NOMO-1 (cell line): Measurements from ENCODE around the gene GPR153.

Experiments used
- DNase-seq, 2 experiments: peaks; one replicate each; lab custom pipeline; 2025; ENCODE audit not compliant: unreplicated experiment in 2 of 2; lab: John Stamatoyannopoulos, UW

GPR153 gene

DNA sequence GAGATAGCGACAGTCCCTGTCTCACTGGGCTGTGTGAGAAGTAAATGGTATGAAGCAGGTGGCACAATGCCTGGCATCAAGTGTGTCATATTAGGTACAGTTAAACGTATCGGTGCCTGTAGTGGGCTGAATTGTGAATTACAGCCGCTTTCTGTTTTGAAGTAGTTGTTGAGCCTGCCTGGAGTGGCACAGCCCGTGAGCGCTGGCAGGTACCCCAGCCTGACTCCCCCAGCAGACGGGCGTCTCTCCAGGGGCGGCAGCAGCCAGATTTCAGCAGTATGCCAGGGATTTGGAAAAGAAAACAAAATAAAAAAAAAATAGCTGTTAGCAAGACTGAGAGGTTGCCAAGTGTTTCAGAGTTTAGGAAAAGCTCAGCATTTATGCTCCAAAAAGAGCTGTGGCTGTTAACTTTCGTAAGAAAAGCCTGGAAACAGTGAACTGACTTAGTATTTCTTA is 26.6 kb upstream of the GPR153 start:
- no peak for DNase-seq

DNA sequence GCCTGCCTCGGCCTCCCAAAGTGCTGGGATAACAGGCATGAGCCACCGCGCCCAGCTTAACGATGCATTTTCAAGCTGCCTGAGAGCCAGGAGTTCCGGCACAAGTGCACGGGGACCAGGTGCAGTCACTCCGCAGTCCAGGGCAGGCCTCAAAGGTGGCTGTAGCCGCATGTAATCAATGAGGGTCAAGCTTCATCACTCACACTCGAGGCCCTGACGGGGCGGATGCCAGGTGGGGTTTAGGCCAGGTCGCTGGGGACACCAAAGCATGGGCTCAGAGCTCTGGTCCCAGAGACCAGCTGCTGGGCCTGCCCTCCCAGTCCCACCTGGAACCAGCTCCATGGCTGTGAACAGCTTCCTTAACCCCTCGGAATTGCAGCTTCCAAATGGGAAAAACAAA is 26.1 kb upstream of the GPR153 start:
- DNase-seq: no peak

DNA sequence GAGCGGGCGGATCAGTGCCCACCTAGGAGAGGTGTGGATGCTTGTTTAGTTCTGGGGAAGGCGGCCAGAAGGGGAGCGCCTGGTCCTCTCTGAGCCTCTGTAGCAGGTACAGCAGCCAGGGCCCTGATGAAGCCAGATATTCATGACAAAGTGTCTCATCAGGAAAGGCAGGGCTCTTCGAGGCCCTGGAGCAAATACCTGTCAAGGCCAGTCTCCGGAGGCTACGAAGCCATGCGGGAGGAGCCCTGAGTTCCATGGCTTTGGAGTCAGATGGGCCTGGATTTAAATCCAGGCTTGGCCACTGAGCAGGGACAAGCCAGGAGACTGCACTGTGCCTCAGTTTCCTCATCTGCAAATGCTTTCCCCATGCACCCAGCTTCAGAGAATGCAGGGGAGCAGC is 25.4 kb upstream of the GPR153 start:
- no peak for DNase-seq

DNA sequence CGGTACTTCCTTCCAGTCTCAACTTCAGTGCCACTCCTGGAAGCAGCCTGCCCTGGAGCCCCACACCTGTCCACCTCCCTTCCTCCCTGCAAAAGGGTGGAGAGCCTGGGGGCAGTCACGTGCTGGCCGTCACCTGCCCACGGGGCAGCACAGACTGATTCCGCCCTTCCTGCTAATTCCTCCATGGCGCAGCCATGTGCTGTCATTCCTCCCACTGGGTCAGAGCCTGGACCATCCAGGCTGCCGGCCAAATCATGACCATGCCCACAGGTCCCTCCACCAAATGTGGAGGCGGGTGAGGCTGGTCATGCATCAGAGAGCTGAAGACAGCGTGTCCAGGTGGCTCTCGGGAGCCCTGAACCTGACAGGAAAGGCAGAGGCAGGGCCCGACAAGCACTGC is 24.4 kb upstream of the GPR153 start:
- no peak for DNase-seq

DNA sequence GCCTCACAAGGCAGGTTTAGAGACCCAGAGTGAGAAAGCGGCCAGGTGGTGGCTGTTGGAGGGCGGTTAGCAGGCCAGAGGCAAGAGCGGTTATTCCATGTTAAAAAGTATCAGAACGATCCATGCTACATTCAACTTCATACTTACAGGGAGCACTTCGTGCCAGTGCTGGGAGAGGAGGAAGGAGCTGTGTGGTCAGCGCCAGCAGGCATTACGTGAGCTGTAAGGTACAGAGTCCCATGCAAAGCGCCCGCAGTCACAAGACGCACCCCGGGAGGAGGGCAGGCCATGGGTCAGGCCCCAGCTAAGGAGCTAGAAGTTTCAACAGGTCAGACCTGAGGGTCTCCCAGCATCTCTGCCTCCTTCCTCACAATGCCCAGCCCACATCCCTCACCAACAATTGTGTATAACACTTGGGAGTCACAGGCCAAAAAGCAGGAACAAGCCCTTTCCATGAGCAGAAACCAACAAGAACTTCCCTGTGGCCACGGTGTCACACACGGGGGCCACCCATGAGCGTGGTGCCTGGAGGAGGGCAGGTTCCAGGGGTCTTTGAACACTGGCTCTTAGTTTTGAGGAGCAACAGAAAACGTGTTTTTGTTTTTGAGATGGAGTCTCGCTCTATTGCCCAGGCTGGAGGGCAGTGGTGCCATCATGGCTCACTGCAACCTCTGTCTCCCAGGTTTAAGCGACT is 21.8 kb upstream of the GPR153 start:
- DNase-seq: no peak

DNA sequence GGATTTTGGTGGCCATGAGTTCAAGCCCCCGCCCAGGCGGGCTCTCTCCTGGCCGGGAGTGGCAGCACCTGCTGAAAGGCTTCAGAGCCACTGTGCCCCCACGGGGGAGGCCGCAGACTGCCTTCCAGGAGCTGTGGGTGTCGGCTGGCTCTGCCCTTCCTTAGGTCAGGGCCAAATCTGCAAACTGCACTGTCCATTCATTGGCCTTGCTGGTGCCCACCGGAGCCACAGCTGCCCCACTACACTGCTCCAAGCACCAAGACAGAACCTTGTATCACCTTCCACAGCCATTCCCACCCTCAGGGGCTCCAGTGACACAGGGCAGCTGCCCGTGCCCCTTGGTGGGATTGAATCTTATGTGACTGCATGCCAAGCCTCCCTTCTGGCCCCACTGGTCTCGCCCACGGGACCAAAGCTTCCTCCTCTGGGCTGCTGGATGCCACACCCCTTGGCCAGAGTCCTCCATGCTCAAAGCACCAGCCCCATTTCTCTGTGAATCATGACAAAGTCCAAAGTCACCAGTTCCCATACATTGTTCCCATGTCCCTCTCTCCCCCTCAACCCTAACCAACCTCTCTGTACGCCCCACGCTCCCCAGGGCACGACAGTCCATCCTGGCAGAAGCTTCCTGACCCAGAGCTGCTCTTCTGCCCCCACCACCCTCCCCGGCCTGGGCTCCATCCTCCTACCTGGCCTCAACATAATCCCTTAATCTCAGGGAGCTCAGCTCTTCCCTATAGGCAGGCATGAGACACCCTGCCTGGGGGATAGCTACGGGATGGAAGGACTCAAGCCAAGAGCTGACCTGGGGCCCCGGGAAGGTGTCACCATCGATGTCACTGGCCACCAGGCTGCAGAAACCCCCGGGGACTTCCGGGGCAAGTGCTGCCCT is 20.9 kb upstream of the GPR153 start:
- no peak for DNase-seq

DNA sequence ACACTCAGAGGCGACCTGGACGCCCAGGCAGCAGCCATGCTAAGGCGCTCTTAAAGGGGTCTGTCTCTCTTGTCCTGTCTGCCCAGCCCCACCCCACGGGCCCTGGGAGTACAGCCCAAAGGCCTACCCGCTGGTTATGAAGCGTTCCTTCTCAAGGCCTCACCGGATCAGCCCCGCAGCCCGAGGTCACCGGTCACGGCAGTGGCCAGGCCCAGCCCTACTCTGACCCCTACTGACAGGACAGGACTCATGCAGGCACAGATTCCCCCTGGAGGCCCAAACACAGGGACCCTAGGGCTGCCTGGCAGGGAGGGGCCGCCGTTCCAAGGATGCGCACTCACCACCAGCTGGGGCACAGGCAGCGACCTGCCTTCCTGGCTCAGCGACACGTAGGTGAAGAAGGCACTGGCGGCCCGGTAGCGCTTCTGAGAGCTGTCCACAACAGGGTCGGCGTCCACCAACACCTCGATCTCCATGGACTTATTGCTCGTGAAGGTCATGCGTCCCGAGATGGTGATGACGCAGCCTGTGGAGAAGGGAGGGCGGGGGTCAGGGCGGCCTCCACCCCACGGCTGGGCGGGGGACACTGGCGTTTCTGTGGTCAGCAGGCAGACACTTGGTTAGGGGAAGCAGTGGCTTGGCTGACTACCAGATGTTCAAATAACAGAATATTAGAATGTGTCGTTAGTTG is 20.0 kb upstream of the GPR153 start:
- no peak for DNase-seq

DNA sequence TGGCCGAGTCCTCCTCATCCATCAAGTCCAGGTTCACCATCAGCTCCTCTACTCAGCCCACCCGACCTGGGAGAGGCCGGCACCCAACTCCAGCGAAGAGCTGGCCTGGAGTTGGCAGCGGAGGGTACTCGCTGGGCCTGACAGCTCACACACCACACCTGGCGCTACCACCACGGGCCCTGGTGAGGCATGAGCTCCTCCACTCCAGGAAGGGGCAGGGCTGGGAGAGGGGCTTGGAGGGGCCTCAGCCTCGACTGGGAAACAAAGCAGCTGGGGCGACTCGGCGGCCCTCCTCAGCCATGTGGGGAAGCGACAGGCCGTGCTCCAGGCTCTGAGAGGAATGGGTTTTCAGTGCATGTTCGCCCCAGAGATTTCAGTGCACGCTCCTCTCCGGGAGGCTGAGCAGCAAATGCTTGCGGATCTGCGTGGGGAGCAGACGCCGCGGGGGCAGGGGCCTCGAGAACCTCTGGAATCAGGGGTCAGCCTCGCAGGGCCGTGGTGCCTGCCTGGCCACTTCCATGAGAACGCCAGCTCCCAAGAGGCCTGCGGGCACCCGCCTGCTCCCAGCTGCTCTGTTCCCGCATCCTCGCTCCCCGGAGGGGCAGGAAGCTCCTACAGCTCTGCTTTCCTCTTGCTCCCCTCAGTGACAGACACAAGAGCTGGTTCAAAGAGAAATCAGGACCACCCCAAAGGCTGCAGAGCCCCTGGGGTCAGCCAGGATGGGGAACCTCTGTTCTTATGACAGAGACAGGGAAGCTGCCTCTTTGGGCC is 18.9 kb upstream of the GPR153 start:
- no peak for DNase-seq

DNA sequence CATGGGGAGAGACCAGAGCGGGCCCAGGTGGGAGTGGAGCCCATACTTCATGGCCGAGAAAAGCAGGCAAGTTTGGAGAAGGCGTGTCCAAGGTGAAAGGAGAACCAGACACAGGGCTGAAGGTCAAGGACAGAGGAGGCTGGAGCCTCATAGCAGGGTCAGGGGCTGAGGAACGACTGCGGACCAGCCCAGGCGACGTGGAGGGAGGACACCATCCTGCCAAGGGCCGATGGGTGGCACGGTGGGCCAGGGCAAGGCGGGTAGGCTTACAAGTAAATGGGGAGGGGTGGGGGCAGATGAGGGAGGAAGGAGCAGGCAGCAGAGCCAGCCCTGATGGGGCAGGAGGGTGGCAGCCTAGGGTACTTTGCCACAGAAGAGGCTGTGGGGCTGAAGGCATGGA is 18.2 kb upstream of the GPR153 start:
- DNase-seq: no peak

DNA sequence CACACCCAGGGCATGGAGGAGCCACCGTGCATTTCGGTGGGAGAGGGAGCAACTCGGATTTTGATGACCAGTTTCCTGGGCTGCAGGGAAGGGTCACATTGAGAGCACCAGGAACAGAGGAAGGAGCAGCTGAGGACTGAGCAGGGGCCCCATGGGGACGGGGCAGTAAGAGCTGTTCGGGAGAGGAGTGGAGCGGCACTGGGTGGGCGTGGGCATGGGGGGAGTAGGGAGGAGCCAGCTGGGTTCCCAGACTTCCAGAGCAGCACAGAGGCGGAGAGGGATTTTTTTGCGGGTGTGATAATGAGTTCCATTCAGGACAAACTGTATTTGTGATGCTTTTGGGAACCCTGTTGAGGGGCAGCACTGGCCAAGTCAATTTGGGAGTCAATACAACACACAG is 17.4 kb upstream of the GPR153 start:
- DNase-seq: no peak

DNA sequence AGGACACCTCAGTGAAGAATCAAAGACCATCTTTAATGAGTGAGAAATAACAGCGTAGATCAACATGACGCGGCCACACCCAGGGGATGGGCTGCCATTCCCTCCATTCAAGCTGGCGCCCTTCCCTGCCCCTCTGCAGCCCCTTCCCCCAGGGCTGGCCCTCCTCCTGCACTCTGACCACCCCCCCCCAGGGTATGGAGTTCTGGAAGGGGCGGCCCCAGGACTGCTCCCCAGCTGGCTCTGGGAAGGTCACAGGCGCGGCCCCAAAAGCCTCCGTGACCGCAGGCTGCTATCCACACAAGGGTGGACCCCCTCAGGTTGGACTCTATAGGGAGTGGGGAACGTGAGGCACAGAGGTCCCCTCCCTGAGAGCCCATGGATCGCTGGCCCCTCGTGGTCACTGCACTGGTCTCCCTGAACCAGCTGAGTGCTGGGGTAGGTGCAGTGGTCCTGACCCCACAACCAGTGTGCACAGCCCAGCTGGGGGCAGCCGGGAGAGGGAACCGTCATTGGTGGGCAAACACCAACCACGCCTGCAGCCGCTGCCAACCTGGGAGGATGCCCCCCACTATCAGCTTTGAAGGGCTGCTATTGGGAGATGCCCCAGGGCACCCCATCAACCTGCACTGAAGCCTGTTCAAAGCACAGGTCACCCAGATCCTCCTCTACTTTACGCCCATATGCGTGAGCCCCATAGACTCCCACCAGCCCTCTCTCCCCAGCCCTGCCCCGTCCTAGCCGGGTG is 16.1 kb upstream of the GPR153 start:
- no peak for DNase-seq

DNA sequence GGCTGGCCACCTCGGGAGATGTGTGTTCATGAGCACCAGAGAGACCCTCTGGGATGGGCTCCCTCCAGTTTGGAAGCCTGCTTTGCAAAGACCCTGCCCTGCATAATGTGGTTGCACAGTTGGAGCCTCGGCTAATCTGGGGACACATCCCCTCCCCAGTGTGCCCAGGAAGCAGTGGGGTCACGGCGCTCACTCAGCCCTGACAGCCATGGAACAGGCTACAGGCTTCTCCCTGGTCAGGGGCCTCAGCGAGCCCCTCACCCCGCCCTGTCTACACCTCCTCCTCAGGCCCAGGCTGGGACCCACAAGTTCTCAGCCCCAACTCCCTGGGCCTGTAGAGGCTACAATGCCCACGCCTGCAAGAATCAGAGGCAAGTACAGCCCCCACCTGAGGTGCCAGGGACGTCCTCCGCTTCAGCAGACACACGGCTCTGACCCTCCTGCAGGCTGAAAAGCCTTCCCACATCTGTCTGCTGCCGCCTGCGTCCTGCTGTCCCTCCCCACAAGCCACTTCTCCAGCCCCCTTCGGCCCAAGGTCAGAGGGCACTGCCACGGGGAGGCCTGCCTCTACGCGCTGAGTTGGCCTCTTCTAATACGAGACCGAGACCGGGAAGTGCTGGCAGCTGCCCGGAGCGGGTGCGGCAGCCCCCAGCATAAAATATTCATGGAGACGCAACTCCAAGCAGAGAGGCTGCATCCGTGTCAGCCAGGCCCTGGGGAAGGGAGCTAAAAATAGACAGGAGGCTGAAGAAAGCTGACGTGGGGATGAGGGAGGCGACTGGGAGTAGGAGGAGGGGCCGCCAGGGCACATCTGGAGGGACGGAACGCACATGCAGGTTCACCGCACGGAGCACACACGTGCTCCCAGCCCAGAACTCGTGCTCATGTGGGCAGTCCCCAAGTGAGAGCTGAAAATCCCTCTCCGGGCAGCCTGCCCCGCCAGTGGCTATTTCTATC is 15.2 kb upstream of the GPR153 start:
- no peak for DNase-seq

DNA sequence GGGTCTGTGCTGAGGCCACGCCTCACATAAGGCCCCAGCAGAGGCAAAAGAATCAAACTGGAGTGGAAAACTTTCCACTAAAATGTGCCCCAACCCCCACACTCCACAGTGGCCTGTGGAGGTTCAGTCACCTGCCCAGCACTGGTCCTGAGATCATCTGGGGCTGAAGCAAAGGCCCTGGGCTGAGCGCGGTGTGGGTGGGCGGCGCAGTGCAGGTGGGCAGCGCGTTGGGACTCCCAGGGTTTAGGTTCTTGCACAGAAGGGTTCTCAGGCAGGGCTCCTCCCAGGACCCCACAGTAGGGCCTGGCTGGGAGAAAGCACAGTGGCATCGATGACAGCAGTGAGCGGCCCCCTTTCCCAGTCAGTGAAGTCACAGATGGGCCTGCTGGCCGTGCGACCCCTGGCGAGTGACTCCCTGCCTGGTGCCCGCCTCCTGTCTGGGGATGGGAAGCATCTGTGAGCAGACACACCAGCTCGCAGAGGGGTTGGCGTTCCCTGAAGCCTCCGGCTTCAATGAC is 13.8 kb upstream of the GPR153 start:
- DNase-seq: no peak

DNA sequence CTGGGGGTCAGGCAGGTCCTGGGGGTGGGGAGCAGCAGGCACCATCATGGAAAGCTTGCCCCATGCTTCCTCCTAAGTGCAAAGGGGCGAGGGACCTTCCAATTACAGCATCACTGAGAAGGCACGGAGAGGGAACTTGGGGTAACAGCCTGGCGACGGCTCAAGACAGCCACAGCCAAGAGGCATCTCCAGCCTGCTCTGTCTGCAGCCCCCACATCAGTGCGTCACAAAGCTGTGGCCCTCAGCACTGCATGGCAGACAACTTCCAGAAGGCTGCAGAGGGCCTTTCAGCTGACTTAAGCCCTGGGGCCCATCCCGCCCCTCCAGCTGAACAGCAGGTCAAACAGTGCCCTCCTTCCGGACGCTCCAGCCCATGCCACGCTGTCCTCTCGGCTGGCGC is 13.2 kb upstream of the GPR153 start:
- DNase-seq: no peak

DNA sequence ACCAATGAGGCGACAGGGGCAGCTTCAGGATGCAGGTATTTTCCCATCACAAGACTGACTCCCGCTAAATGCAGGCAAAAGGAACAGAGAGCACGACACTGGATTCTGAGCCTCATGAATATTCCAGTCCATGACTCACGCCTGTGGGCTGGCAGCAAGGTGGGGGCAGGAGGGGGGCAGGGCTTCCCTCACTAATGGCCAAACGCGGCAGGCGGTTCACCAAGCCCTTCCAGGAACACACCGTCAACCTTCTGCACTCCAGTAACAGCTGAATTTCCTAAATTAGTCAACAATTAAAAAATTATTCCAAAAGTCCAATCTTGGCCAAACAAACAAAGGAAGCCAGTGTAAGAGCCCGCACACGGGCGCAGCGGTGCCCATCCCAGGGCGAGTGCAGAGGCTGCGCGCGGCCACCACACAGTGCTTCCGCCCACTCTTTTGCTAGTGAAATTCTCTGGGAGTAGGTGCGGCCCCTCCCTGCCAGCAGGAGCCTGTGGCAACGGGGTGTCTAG is 12.5 kb upstream of the GPR153 start:
- DNase-seq: no peak

DNA sequence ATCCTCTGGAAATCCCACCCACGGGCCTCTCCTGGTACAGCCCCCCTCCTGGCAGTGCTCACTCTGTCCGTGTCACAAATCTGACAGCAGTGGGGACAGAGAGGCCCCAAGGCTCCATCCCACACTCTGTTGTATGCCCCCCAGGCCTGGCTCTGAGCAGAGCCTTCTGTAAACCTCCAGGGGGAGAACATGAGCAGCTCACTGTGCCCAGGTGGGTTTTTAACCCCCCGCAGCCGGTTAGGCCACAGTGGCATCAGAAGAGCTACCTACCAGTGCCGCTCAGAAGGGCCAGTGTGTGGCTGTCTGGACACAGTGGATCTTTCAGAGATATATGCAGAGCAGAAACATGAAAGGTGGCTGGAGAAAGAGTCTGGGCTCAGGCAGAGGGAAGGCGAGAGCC is 12.0 kb upstream of the GPR153 start:
- DNase-seq: no peak

DNA sequence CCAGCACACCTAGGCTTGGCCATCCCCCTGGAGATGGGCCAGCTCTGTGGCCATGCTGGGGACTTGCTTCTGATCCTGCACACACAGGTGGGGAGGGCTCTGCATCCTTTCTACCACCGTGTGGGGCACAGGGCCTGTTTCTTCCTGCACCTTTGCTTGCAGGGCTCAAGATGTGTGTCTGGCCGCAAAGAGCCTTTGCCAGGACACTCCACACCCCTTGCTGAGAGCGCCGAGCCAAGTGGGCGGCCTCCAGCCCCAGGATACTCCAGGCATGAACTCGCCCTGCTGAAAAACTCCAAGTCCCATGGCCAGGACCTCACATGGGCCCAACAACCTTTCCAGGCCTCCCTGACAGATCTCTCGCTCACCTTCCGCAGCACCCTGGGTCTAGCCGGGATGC is 11.6 kb upstream of the GPR153 start:
- no peak for DNase-seq

DNA sequence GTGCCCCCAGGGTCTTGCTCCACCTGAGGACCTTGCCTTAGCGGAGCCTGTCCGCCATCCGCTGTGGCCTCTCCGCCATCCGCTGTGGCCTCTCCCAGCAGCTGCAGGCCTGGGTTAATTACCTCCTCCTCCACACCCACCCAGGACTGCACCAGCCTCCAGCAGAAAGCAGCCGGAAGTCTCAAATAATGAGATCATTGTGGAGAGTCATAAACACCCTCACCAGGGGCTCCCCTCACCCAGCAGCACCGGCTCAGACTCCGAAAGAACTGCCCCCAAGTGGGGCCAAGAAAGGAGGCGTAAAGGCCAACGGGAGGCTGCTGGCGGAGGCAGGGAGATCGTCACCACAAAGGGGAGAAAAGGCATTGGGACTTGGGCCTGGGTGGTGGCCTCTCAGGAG is 10.7 kb upstream of the GPR153 start:
- no peak for DNase-seq

DNA sequence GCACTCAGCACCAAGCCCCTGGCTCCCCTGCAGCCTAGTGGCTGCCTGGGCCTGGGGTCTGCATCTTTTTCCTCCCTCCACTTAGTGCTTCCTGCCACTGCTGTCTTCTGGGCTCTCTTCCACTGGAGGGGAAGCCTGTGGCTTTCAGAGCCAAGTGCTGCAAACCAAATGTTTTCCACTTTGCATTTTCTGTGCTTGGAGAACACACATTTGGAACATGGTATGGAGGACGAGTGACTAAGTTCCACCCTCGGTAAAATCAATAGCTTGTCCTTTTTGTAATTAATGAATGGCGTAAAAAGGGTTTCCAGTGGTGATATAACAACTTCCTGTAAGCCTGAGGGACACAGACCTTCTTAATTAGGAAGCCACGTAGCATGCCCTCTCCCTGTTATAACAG is 10.1 kb upstream of the GPR153 start:
- no peak for DNase-seq
